Rectal smooth muscle tissue (tissue), 1 donor: ENCODE data around the gene RIOK2.

Source experiments
- H3K27ac ChIP-seq: one replicate; pipeline ENCODE4 v1.7.0; 2013; ENCODE audit warnings: low read depth, low read length, inconsistent platforms
- H3K27me3 ChIP-seq: one replicate; pipeline ENCODE4 v1.7.0; 2013; ENCODE audit warnings: low read length; ENCODE audit not compliant: control insufficient read depth, insufficient read depth
- H3K36me3 ChIP-seq: one replicate; pipeline ENCODE4 v1.7.0; 2013; ENCODE audit warnings: low read length; ENCODE audit not compliant: control insufficient read depth, insufficient read depth
- H3K4me1 ChIP-seq: one replicate; pipeline ENCODE4 v1.7.0; 2013; ENCODE audit warnings: low read length; ENCODE audit not compliant: control insufficient read depth, insufficient read depth
- H3K4me3 ChIP-seq: one replicate; pipeline ENCODE4 v1.7.0; 2013; ENCODE audit warnings: low read length
- H3K9ac ChIP-seq: one replicate; pipeline ENCODE4 v1.7.0; 2013; ENCODE audit warnings: low read length

The RIOK2 gene

DNA sequence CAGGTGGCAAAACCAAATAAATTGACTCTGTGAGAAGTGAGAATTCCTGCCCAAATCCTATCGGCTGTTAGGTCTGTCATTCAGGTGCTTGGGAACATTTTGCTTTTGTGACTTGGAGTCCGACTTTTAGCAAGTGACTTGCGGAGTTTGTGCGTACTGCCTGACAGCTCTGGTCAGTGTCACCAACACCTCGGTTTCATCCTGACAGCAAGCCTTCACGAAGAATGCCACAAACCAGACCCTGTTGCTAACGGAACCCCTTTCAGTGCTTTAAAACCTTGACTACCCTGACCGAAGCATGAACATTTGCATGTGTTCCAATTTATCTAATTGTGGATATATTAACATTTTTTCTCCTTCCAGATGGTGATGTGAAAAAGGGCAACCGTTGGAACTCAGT is 67.1 kb downstream of the RIOK2 start:
- Histone ChIP-seq H3K27me3 (no peaks in the 10 kb centered on the region), H3K9ac (no peak overlapping the region), H3K4me3 (no peak overlapping the region), H3K36me3 (no peaks in the 10 kb centered on the region), H3K4me1 (no peaks in the 10 kb centered on the region), H3K27ac (no peak overlapping the region)

DNA sequence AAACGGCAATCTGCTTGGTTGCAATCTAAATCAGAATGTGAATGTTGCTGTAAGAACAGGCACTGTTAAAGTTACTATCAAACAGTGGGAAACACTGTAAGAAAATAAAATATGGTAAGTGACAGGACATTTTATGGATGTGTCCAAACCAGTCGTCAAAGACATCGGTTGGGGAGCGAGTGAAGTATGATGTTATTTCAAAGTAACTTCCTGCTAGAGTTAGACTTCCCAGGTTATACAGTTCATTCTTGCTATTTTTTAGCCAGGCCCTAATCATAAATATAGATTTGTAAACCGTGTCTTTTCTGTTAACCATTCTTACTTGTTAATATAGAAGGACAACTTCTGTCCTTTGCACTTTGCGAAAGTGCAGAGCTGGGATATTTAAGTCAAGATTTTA is 70.8 kb downstream of the RIOK2 start:
- no peak overlapping the region for H3K9ac ChIP-seq
- no peaks in the 10 kb centered on the region for H3K4me1 ChIP-seq
- no peak overlapping the region for H3K4me3 ChIP-seq
- no peaks in the 10 kb centered on the region for H3K27me3 ChIP-seq
- no peaks in the 10 kb centered on the region for H3K36me3 ChIP-seq
- no peak overlapping the region for H3K27ac ChIP-seq

DNA sequence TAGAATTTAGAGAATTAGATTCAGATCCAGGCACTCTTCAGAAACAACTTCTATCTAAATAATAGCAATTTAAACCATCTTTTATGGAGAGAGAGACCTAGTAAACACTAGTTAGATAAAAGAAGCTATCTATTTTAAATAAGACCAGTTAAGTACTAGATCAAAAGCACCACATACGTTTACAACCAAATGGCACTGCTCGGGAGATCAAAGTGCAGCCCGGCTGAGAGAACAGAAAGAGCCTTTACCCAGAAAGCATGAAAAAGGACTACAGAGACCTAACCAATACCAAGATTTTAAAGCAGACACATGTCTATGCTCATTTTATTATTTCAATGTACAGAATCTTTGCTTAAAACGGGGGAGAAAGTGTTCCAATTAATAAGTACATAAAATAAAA is 71.4 kb downstream of the RIOK2 start:
- no peak overlapping the region for H3K4me3 ChIP-seq
- no peaks in the 10 kb centered on the region for H3K36me3 ChIP-seq
- no peak overlapping the region for H3K9ac ChIP-seq
- H3K4me1 ChIP-seq: no peaks in the 10 kb centered on the region
- H3K27ac ChIP-seq: no peak overlapping the region
- H3K27me3 ChIP-seq: no peaks in the 10 kb centered on the region

DNA sequence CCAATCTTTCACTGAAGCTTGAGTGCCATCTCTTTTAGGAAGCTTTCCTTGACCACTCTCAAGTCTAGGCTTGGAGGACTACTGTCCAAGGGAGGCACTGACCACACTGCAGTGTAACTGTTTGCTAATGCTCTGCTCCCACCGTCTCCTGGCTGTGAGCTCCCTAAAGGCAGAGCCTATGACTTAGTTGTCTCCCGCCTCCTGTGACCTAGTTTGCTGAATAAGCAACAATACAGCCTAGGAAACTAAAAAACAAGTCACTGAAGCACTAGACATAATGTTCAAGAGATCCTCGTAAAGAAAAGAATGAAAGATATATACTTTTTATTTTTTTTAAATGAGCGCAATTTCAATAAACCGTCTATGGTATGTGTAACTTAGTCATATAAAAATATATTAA is 72.0 kb downstream of the RIOK2 start:
- Histone ChIP-seq H3K9ac (no peak overlapping the region), H3K36me3 (no peaks in the 10 kb centered on the region), H3K4me3 (no peak overlapping the region), H3K27ac (no peak overlapping the region), H3K27me3 (no peaks in the 10 kb centered on the region), H3K4me1 (no peaks in the 10 kb centered on the region)
